Neural cell (in vitro differentiated cells): ENCODE results near the gene HHIPL1.

Experiments
- CTCF ChIP-seq: fragments of 450-650 bp; IDR thresholded peaks from 2 replicates; pipeline ENCODE4 v1.5.1; 2014; ENCODE audit warnings: antibody characterized with exemption, mild to moderate bottlenecking, moderate library complexity; ENCODE audit not compliant: poor library complexity, severe bottlenecking
- EP300 ChIP-seq: fragments of 450-650 bp; conservative IDR thresholded peaks from 2 replicates; pipeline ENCODE4 v1.6.1; 2014; ENCODE audit warnings: antibody characterized with exemption, mild to moderate bottlenecking, moderate library complexity; ENCODE audit not compliant: poor library complexity, severe bottlenecking
- EZH2 ChIP-seq: fragments of 200-600, 300-800 bp; shearing (Covaris generic), sonication (generic); IDR thresholded peaks from 2 replicates; pipeline ENCODE4 v1.6.1; 2014; ENCODE audit warnings: antibody characterized with exemption, low read length, borderline replicate concordance, mild to moderate bottlenecking; ENCODE audit not compliant: insufficient read depth, poor library complexity, severe bottlenecking
- REST ChIP-seq: IDR thresholded peaks from 2 replicates; pipeline ENCODE4 v1.6.1; 2012; ENCODE audit warnings: borderline replicate concordance

- TF ChIP-seq EZH2 (no peak), REST (no peak), EP300 (no peak), CTCF (no peak)
Measured at GRCh38 chr14:99611646-99612045, 33.3 kb upstream of the HHIPL1 start.
